AG04449 (cell line): ENCODE measurements around the gene MADD.

Experiments used
- CTCF ChIA-PET: fragments of 350-600 bp; formaldehyde crosslinking; extraction: SDS; loops from one replicate; lab custom pipeline; 2021; ENCODE audit warnings: antibody characterized with exemption; lab: Yijun Ruan, JAX
- POLR2A ChIA-PET: fragments of 400-600, 350-600 bp; formaldehyde crosslinking; extraction: SDS; loops from one replicate; lab custom pipeline; 2020; ENCODE audit warnings: antibody characterized with exemption, inconsistent platforms; lab: Yijun Ruan, JAX
- DNase-seq: peaks from one replicate; pipeline ENCODE4 v3.0.0-alpha.2; 2010; ENCODE audit warnings: low read depth, low spot score
- H3K4me3 ChIP-seq: 2 replicates; pipeline ENCODE4 v1.5.1; 2011; ENCODE audit warnings: low read depth, mild to moderate bottlenecking, control low read depth, low read length
- CTCF ChIP-seq: IDR thresholded peaks from one replicate; pipeline ENCODE4 v1.5.1; 2011; ENCODE audit warnings: mild to moderate bottlenecking, moderate library complexity, low read length, control low read depth, inconsistent platforms; ENCODE audit not compliant: insufficient read depth; ENCODE audit errors: missing control alignments

Gene MADD

GRCh38 chr11:47342036-47342803 is 72.3 kb downstream of the MADD start:
- DNase-seq: no peak
- CTCF ChIA-PET: interaction anchor here (0.9 to 1.2 kb wide), 4 partner anchors 12 to 179 kb away, joined by 3 to 9 read pairs (median 4); no protein-coding TSS in a partner anchor
- H3K4me3 ChIP-seq: no peak overlapping the region
- TF ChIP-seq CTCF: no peak
- POLR2A ChIA-PET: no interaction called here

GRCh38 chr11:47342854-47343253 is 72.9 kb downstream of the MADD start:
- no peak overlapping the region for H3K4me3 ChIP-seq
- ChIA-PET POLR2A (no interaction called here), CTCF (interaction anchor here (0.9 to 1.2 kb wide), 3 partner anchors 12 to 81 kb away, joined by 3 to 5 read pairs (median 4); no protein-coding TSS in a partner anchor)
- no peak for TF ChIP-seq CTCF
- DNase-seq: no peak

GRCh38 chr11:47345890-47346563 is 76.1 kb downstream of the MADD start:
- POLR2A ChIA-PET: no interaction called here
- CTCF ChIA-PET: interaction anchor here (0.9 to 2.0 kb wide), 3 partner anchors 9 to 207 kb away, joined by 3 to 6 read pairs (median 3); no protein-coding TSS in a partner anchor
- DNase-seq: no peak
- no peak overlapping the region for H3K4me3 ChIP-seq
- TF ChIP-seq CTCF: no peak

GRCh38 chr11:47347137-47347536 is 77.2 kb downstream of the MADD start:
- DNase-seq: no peak
- CTCF ChIA-PET: interaction anchor here (0.9 to 2.0 kb wide), 3 partner anchors 8 to 168 kb away, joined by 3 to 6 read pairs (median 4); no protein-coding TSS in a partner anchor
- POLR2A ChIA-PET: no interaction called here
- no peak overlapping the region for H3K4me3 ChIP-seq
- no peak for TF ChIP-seq CTCF

- TF ChIP-seq CTCF: no peak
- CTCF ChIA-PET: interaction anchor here (1.1 to 7.2 kb wide), 4 partner anchors 77 to 169 kb away, joined by 4 to 99 read pairs (median 10); partner anchors contain the start of genes ACP2, ARFGAP2 and NR1H3
- POLR2A ChIA-PET: no interaction called here
- no peak for DNase-seq
- H3K4me3 ChIP-seq: no peak overlapping the region
Measured at GRCh38 chr11:47348131-47348802, 78.3 kb downstream of the MADD start.
